Activated CD4-positive, CD25-positive, alpha-beta regulatory T cell treated with anti-CD3 and anti-CD28 coated beads, Interleukin-2, amount 50 U/mL, for 72 hours (primary cell): Measurements from ENCODE around the gene DHX30.
A peak's percentile ranks its signal among the peaks of the same experiment; 100 is the strongest.
"Not testable (repeated sequence)": the region's sequence is repeated elsewhere in the genome, so short reads cannot be mapped to it uniquely, and the experiment has no call there.

Source experiments
- DNase-seq: peaks from one replicate; pipeline ENCODE4 v3.0.0; 2021

DHX30 gene, protein sequence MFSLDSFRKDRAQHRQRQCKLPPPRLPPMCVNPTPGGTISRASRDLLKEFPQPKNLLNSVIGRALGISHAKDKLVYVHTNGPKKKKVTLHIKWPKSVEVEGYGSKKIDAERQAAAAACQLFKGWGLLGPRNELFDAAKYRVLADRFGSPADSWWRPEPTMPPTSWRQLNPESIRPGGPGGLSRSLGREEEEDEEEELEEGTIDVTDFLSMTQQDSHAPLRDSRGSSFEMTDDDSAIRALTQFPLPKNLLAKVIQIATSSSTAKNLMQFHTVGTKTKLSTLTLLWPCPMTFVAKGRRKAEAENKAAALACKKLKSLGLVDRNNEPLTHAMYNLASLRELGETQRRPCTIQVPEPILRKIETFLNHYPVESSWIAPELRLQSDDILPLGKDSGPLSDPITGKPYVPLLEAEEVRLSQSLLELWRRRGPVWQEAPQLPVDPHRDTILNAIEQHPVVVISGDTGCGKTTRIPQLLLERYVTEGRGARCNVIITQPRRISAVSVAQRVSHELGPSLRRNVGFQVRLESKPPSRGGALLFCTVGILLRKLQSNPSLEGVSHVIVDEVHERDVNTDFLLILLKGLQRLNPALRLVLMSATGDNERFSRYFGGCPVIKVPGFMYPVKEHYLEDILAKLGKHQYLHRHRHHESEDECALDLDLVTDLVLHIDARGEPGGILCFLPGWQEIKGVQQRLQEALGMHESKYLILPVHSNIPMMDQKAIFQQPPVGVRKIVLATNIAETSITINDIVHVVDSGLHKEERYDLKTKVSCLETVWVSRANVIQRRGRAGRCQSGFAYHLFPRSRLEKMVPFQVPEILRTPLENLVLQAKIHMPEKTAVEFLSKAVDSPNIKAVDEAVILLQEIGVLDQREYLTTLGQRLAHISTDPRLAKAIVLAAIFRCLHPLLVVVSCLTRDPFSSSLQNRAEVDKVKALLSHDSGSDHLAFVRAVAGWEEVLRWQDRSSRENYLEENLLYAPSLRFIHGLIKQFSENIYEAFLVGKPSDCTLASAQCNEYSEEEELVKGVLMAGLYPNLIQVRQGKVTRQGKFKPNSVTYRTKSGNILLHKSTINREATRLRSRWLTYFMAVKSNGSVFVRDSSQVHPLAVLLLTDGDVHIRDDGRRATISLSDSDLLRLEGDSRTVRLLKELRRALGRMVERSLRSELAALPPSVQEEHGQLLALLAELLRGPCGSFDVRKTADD

GRCh38 chr3:47802734-47803479 is at the start of gene DHX30:
DHX30 (plus strand) TSS chr3:47803138; CDS start chr3:47810684, 7,546 bp downstream.
- peak; percentile 84 for DNase-seq

DNA sequence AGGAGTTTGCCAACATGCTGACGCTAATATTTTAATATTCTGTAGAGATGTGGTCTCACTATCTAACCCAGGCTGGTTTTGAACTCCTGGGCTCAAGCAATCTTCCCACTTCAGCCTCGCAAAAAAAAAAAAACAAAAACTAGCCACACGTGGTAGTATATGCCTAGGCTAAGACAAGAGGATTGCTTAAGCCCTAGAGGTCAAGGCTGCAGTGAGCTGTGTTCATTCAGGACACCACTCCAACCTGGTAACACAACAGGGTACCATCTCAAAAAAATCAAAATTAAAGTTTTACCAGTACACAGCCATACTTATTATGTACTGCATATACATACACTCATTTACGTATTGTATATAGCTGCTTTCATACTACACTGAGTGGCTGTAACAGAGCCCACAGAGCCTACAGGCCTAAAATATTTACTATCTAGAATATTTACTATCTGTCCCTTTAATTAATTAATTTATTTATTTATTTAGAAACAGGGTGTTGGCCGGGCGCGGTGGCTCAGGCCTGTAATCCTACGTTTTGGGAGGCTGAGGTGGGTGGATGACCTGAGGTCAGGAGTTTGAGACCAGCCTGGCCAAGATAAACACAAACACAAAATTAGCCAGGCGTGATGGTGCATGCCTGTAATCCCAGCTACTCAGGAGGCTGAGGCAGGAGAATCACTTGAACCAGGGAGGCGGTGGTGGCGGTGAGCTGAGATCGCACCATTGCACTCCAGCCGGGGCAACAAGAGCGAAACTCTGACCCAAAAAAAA is 44.5 kb upstream of the DHX30 start:
- DNase-seq: no peak

- not testable (repeated sequence) for DNase-seq
Observed at GRCh38 chr3:47760207-47760606, 42.7 kb upstream of the DHX30 start.

- no peak for DNase-seq
Observed at GRCh38 chr3:47761046-47761445, 41.9 kb upstream of the DHX30 start.

- DNase-seq: no peak
Observed at GRCh38 chr3:47762233-47762632, 40.7 kb upstream of the DHX30 start.

- DNase-seq: no peak
Observed at GRCh38 chr3:47766186-47766585, 36.8 kb upstream of the DHX30 start.

GRCh38 chr3:47772047-47772446 is 30.9 kb upstream of the DHX30 start:
- no peak for DNase-seq

GRCh38 chr3:47772788-47773187 is 30.1 kb upstream of the DHX30 start:
- no peak for DNase-seq

DNA sequence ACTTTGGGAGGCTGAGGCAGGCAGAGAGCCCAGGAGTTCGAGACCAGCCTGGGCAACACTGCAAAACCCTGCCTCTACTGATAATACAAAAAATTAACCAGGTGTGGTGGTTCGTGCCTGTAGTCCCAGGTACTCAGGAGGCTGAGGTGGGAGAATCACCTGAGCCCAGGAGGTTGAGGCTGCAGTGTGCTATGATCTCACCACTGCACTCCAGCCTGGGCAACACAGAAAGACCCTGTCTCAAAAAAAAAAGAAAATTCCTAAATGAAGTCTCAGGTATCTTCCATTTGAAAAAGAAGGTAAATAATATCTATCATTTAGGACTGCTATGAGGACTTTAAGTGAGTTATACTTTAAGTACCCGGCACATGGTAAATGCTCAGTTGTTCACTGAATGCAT is 24.2 kb upstream of the DHX30 start:
- DNase-seq: no peak

- DNase-seq: peak; percentile 73
Observed at GRCh38 chr3:47780741-47781684, 21.9 kb upstream of the DHX30 start.

DNA sequence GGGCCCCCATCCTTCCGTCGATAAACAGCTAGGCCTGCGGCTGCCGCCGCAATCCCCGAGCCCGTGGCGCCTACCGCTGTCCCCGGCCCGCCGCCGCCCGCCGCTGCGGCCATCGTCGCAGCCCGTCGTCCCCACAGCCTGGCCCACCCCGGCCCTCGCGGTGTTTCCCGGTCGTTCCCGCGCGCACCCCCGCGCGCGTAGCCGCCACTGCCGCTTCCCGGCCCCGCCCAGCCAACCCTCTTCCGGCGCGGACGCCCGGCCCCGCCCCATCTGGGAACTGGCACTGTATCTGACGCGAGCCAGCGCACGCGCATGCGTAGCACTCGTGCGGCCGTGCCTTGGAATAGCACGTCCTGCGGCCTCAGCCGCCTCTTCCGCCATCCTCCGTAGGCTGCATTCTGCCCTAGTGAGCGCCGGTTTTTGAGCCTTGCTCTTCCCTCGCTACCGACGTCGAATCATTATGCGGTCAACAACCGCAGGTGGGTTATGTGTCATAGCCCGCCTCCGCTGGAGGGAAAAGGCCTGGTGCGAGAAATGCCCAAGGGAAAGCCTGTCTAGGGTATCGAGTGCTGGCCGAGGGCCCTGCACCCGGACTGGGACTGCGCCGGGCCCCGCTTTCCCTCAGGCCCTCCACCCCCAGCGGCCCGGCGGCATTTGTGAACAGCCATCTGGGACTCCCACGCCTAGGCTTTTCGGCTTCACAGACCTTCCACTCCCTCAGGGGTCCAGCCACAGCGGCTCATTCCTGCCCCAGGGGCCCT is 21.1 kb upstream of the DHX30 start, which contains the start of gene SMARCC1:
SMARCC1 (minus strand) TSS at position 209 of the 761 bp plus-strand sequence; CDS start at position 113, 96 bp downstream.
- peak; percentile 97 for DNase-seq

DNA sequence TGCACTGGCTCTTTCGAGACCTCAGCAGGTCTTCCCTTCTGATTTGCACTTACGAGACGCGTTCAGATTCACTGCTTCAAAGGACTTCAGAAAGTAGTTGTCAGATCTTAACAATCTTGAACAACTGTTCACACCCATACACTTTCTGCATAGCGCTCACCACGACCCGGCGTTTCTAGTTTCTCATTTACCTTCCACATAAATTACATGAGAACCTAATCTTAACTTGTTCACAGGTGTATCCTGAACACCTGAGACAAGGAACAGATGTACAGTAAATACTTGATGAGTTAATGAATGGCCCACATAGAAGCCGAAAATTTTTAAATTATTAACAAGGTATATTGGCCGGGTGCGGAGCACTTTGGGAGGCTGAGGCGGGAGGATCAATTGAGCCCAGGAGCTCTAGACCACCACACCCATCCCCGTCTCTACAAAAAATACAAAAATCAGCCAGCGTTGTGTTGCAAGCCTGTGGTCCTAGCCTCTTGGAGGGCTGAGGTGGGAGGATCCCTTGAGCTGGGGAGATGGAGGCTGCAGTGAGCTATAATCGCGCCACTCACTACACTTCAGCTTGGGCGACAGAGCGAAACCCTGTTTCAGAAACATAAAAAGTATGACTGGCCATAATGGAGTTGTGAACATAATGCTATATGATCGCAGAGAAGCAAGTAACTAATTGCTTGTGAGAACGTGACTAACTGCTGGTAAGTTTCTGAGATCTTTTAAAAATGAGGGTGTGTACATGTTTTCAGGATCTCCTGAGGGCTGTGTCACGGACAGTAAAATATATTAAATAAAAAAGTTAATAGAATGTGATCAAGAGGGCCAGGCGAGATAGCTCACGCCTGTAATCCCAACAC is 20.3 kb upstream of the DHX30 start:
- no peak for DNase-seq

GRCh38 chr3:47783673-47784072 is 19.3 kb upstream of the DHX30 start:
- no peak for DNase-seq

DNA sequence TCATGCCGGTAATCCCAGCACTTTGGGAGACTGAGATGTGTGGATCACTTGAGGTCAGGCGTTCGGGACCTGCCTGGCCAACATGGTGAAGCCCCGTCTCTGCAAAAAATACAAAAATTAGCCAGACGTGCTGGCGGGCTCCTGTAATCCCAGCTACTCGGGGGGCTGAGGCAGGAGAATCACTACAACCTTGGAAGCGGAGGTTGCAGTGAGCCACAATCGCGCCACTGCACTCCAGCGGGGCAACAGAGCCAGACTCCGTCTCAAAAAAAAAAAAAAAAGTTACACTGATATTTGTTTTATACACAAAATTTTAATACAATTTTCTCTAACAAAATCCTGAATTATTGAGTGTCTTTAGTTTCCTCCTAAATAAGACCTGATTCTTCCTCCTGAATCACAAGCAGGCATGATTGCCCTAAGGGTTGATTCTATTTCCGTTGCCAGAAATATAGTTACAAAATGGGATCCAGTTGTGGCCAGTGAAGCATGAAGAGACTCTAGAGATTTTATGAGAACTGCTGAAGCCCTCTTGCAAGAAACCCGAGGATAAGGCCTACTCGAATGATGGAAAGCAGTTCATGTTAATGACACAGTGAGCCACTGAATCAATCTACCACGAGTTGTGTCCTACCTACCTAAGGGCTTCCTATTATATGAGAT is 11.6 kb upstream of the DHX30 start:
- DNase-seq: no peak

GRCh38 chr3:47792699-47793098 is 10.2 kb upstream of the DHX30 start:
- DNase-seq: no peak

DNA sequence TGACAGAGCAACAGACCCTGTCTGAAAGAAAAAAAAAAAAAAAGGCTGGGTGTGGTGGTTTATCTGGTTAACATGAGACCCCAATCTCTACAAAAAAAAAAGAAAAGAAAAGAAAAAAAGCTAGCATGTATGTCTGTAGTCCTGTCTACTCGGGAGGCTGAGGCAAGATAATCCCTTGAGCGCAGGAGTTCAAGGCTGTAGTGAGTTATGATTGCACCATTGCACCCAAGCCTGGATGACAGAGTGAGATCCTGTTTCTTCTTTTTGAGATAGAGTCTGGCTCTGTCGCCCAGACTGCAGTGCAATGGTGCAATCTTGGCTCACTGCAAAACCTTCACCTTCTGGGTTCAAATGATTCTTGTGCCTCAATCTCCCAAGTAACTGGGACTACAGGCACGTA is 8.4 kb upstream of the DHX30 start:
- no peak for DNase-seq

DNA sequence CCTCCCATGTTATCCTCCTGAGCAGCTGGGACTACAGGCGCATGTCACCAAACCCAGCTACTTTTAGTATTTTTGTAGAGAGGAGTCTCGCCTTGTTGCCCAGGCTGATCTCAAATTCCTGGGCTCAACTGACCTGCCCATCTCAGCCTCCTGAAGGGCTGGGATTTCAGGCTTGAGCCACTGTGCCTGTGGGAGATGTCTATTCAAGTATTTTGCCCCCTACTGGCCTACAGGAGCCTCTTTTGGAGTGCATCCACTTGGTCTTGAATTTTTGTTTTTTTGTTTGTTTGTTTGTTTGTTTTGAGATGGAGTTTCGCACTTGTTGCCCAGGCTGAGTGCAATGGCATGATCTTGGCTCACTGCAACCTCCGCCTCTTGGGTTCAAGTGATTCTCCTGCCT is 3.2 kb upstream of the DHX30 start:
- DNase-seq: no peak

DNA sequence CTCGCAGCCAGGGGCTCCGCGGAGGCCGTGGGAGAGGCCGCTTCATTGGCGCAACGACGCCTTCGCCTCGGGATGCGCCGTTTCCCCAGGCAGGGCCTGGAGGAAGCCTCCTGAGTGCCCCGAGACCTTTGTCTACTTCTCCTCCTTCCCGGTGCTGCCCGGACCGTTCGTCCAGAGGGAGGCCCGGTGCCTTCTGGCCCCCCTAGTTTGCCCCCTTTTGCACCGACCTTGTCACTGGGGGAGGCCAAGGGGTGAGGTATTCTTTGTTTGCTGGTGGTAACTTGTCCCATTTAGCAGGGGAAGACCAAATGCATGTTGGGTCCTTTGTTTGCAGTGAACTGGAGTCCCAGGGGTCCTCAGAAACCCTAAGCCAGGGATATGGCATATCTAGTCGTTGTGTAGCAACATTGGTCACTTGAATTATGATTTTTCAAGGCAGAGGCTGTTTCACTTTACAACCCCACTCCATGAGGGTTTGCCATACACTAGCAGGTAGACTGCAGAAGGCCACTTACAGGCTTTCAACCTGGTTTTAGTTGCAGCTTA is 615 bp downstream of the DHX30 start:
- no peak for DNase-seq
